Measurements from ENCODE around the gene ALAD.
"Not testable (repeated sequence)": the region's sequence is repeated elsewhere in the genome, so short reads cannot be mapped to it uniquely, and the experiment has no call there.

ALAD gene

GRCh38 chr9:113369855-113370140 lies 31.3 kb downstream of the ALAD start:
- H3K27me3 ChIP-seq (ENCODE audit: low read depth, low read length), result no peaks in the 10 kb centered on the region
- H3K36me3 ChIP-seq (ENCODE audit: control insufficient read depth in 1 of 2, insufficient read depth in 2 of 2, low read length in 2 of 2), result peaks cover 11 to 20% of the 10 kb centered on the region in 2 donors
- H3K4me3 ChIP-seq (ENCODE audit: low read depth in 1 of 2, low read length in 2 of 2), result no peak overlapping the region
- H3K27ac ChIP-seq (ENCODE audit: low read length), result no peak overlapping the region
- H3K9me3 ChIP-seq (ENCODE audit: control insufficient read depth in 1 of 2, low read length in 2 of 2), result no peaks in the 10 kb centered on the region
- no peaks in the 10 kb centered on the region for H3K4me1 ChIP-seq (ENCODE audit: control insufficient read depth in 1 of 2, insufficient read depth in 2 of 2, low read length in 2 of 2)

- H3K4me3 ChIP-seq (ENCODE audit: low read depth in 1 of 2, low read length in 2 of 2), result no peak overlapping the region
- H3K9me3 ChIP-seq (ENCODE audit: control insufficient read depth in 1 of 2, low read length in 2 of 2), result no peaks in the 10 kb centered on the region
- H3K27ac ChIP-seq (ENCODE audit: low read length), result no peak overlapping the region
- H3K36me3 ChIP-seq (ENCODE audit: control insufficient read depth in 1 of 2, insufficient read depth in 2 of 2, low read length in 2 of 2), result peaks cover 8 to 17% of the 10 kb centered on the region in 2 donors
- no peaks in the 10 kb centered on the region for H3K4me1 ChIP-seq (ENCODE audit: control insufficient read depth in 1 of 2, insufficient read depth in 2 of 2, low read length in 2 of 2)
- H3K27me3 ChIP-seq (ENCODE audit: low read depth, low read length), result no peaks in the 10 kb centered on the region
Observed at GRCh38 chr9:113368982-113369854, 31.9 kb downstream of the ALAD start.

- Histone ChIP-seq H3K9me3 (ENCODE audit: control insufficient read depth in 1 of 2, low read length in 2 of 2) (no peaks in the 10 kb centered on the region), H3K4me1 (ENCODE audit: control insufficient read depth in 1 of 2, insufficient read depth in 2 of 2, low read length in 2 of 2) (no peaks in the 10 kb centered on the region), H3K27me3 (ENCODE audit: low read depth, low read length) (no peaks in the 10 kb centered on the region), H3K36me3 (ENCODE audit: control insufficient read depth in 1 of 2, insufficient read depth in 2 of 2, low read length in 2 of 2) (peaks cover 6 to 9% of the 10 kb centered on the region in 2 donors), H3K4me3 (ENCODE audit: low read depth in 1 of 2, low read length in 2 of 2) (no peak overlapping the region), H3K27ac (ENCODE audit: low read length) (no peak overlapping the region)
Observed at GRCh38 chr9:113368348-113368981, 32.6 kb downstream of the ALAD start.

- not testable (repeated sequence) for H3K4me1 ChIP-seq (ENCODE audit: control insufficient read depth in 1 of 2, insufficient read depth in 2 of 2, low read length in 2 of 2); H3K27me3 ChIP-seq (ENCODE audit: low read depth, low read length); H3K9me3 ChIP-seq (ENCODE audit: control insufficient read depth in 1 of 2, low read length in 2 of 2); H3K4me3 ChIP-seq (ENCODE audit: low read depth in 1 of 2, low read length in 2 of 2); H3K36me3 ChIP-seq (ENCODE audit: control insufficient read depth in 1 of 2, insufficient read depth in 2 of 2, low read length in 2 of 2); H3K27ac ChIP-seq (ENCODE audit: low read length)
Observed at GRCh38 chr9:113365652-113366051, 35.4 kb downstream of the ALAD start.

GRCh38 chr9:113364951-113365350 lies 36.1 kb downstream of the ALAD start:
- Histone ChIP-seq H3K4me3 (ENCODE audit: low read depth in 1 of 2, low read length in 2 of 2) (no peak overlapping the region), H3K36me3 (ENCODE audit: control insufficient read depth in 1 of 2, insufficient read depth in 2 of 2, low read length in 2 of 2) (no peaks in the 10 kb centered on the region), H3K4me1 (ENCODE audit: control insufficient read depth in 1 of 2, insufficient read depth in 2 of 2, low read length in 2 of 2) (no peaks in the 10 kb centered on the region), H3K27me3 (ENCODE audit: low read depth, low read length) (no peaks in the 10 kb centered on the region), H3K9me3 (ENCODE audit: control insufficient read depth in 1 of 2, low read length in 2 of 2) (no peaks in the 10 kb centered on the region), H3K27ac (ENCODE audit: low read length) (no peak overlapping the region)

- no peaks in the 10 kb centered on the region for H3K27me3 ChIP-seq (ENCODE audit: low read depth, low read length)
- no peaks in the 10 kb centered on the region for H3K9me3 ChIP-seq (ENCODE audit: control insufficient read depth in 1 of 2, low read length in 2 of 2)
- no peaks in the 10 kb centered on the region for H3K36me3 ChIP-seq (ENCODE audit: control insufficient read depth in 1 of 2, insufficient read depth in 2 of 2, low read length in 2 of 2)
- H3K4me3 ChIP-seq (ENCODE audit: low read depth in 1 of 2, low read length in 2 of 2), result no peak overlapping the region
- H3K27ac ChIP-seq (ENCODE audit: low read length), result no peak overlapping the region
- no peaks in the 10 kb centered on the region for H3K4me1 ChIP-seq (ENCODE audit: control insufficient read depth in 1 of 2, insufficient read depth in 2 of 2, low read length in 2 of 2)
Observed at GRCh38 chr9:113363336-113363735, 37.7 kb downstream of the ALAD start.

- no peaks in the 10 kb centered on the region for H3K9me3 ChIP-seq (ENCODE audit: control insufficient read depth in 1 of 2, low read length in 2 of 2)
- H3K36me3 ChIP-seq (ENCODE audit: control insufficient read depth in 1 of 2, insufficient read depth in 2 of 2, low read length in 2 of 2), result no peaks in the 10 kb centered on the region
- H3K27ac ChIP-seq (ENCODE audit: low read length), result no peak overlapping the region
- H3K4me3 ChIP-seq (ENCODE audit: low read depth in 1 of 2, low read length in 2 of 2), result no peak overlapping the region
- no peaks in the 10 kb centered on the region for H3K27me3 ChIP-seq (ENCODE audit: low read depth, low read length)
- no peaks in the 10 kb centered on the region for H3K4me1 ChIP-seq (ENCODE audit: control insufficient read depth in 1 of 2, insufficient read depth in 2 of 2, low read length in 2 of 2)
Observed at GRCh38 chr9:113361304-113362018, 39.6 kb downstream of the ALAD start.

- Histone ChIP-seq H3K27ac (ENCODE audit: low read length) (no peak overlapping the region), H3K27me3 (ENCODE audit: low read depth, low read length) (no peaks in the 10 kb centered on the region), H3K9me3 (ENCODE audit: control insufficient read depth in 1 of 2, low read length in 2 of 2) (no peaks in the 10 kb centered on the region), H3K36me3 (ENCODE audit: control insufficient read depth in 1 of 2, insufficient read depth in 2 of 2, low read length in 2 of 2) (no peaks in the 10 kb centered on the region), H3K4me3 (ENCODE audit: low read depth in 1 of 2, low read length in 2 of 2) (no peak overlapping the region), H3K4me1 (ENCODE audit: control insufficient read depth in 1 of 2, insufficient read depth in 2 of 2, low read length in 2 of 2) (no peaks in the 10 kb centered on the region)
Observed at GRCh38 chr9:113360242-113360842, 40.7 kb downstream of the ALAD start.

GRCh38 chr9:113359385-113359784 lies 41.7 kb downstream of the ALAD start:
- H3K27me3 ChIP-seq (ENCODE audit: low read depth, low read length), result no peaks in the 10 kb centered on the region

GRCh38 chr9:113356686-113357292 lies 44.3 kb downstream of the ALAD start:
- H3K36me3 ChIP-seq (ENCODE audit: control insufficient read depth in 1 of 2, insufficient read depth in 2 of 2, low read length in 2 of 2), result no peaks in the 10 kb centered on the region

More at GRCh38 chr9:113359385-113359784, 41.7 kb downstream of the ALAD start:
- H3K4me3 ChIP-seq (ENCODE audit: low read depth in 1 of 2, low read length in 2 of 2), result no peak overlapping the region
- no peaks in the 10 kb centered on the region for H3K9me3 ChIP-seq (ENCODE audit: control insufficient read depth in 1 of 2, low read length in 2 of 2)
- no peak overlapping the region for H3K27ac ChIP-seq (ENCODE audit: low read length)
- H3K36me3 ChIP-seq (ENCODE audit: control insufficient read depth in 1 of 2, insufficient read depth in 2 of 2, low read length in 2 of 2), result no peaks in the 10 kb centered on the region
- H3K4me1 ChIP-seq (ENCODE audit: control insufficient read depth in 1 of 2, insufficient read depth in 2 of 2, low read length in 2 of 2), result no peaks in the 10 kb centered on the region

More at GRCh38 chr9:113356686-113357292, 44.3 kb downstream of the ALAD start:
- no peaks in the 10 kb centered on the region for H3K4me1 ChIP-seq (ENCODE audit: control insufficient read depth in 1 of 2, insufficient read depth in 2 of 2, low read length in 2 of 2)
- peaks cover 4% of the 10 kb centered on the region for H3K27me3 ChIP-seq (ENCODE audit: low read depth, low read length)
- no peak overlapping the region for H3K27ac ChIP-seq (ENCODE audit: low read length)
- H3K9me3 ChIP-seq (ENCODE audit: control insufficient read depth in 1 of 2, low read length in 2 of 2), result no peaks in the 10 kb centered on the region
- H3K4me3 ChIP-seq (ENCODE audit: low read depth in 1 of 2, low read length in 2 of 2), result no peak overlapping the region
